MCF 10A (cell line): ENCODE results near the gene ZNF365. TPM values are rescaled to one million over a fixed set of nuclear protein-coding genes. Genes with fewer than 3 reads are reported as not detected.
"Not testable (repeated sequence)": the region's sequence is repeated elsewhere in the genome, so short reads cannot be mapped to it uniquely, and the experiment has no call there.

Experiments
- BruUV-seq: library from RNA; stranded (reverse); fragments of 400-500 nt; replicated peaks from 2 replicates; lab custom pipeline; 2021; lab: Mats Ljungman, UMichigan
- CTCF ChIA-PET: fragments of 300-600 bp; sonication (Branson Sonifier 250); formaldehyde crosslinking; extraction: SDS; loops from one replicate; lab custom pipeline; 2021; ENCODE audit warnings: antibody characterized with exemption, inconsistent platforms; lab: Yijun Ruan, JAX
- POLR2A ChIA-PET: fragments of 300-600, 350-650 bp; sonication (Branson Sonifier 250); formaldehyde crosslinking; extraction: SDS; loops from one replicate; lab custom pipeline; 2020; ENCODE audit warnings: antibody characterized with exemption, inconsistent platforms; lab: Yijun Ruan, JAX
- DNase-seq: peaks from one replicate; pipeline ENCODE4 v3.0.0-alpha.2; 2018; ENCODE audit not compliant: unreplicated experiment
- H3K27ac Mint-ChIP-seq: one replicate; pipeline ENCODE4 v1.8.0; 2022; ENCODE audit warnings: mild to moderate bottlenecking, low read depth, mixed read lengths; ENCODE audit not compliant: unreplicated experiment
- H3K27me3 Mint-ChIP-seq: one replicate; pipeline ENCODE4 v1.8.0; 2022; ENCODE audit warnings: mixed read lengths; ENCODE audit not compliant: insufficient read depth, unreplicated experiment
- H3K36me3 Mint-ChIP-seq: one replicate; pipeline ENCODE4 v1.8.0; 2022; ENCODE audit warnings: mild to moderate bottlenecking, moderate library complexity, mixed read lengths; ENCODE audit not compliant: insufficient read depth, unreplicated experiment
- H3K4me1 Mint-ChIP-seq: one replicate; pipeline ENCODE4 v1.8.0; 2022; ENCODE audit warnings: mixed read lengths; ENCODE audit not compliant: insufficient read depth, unreplicated experiment
- H3K4me3 Mint-ChIP-seq: one replicate; pipeline ENCODE4 v1.8.0; 2022; ENCODE audit warnings: mild to moderate bottlenecking, moderate library complexity, mixed read lengths; ENCODE audit not compliant: unreplicated experiment
- H3K9me3 Mint-ChIP-seq: one replicate; pipeline ENCODE4 v1.8.0; 2022; ENCODE audit warnings: mixed read lengths; ENCODE audit not compliant: unreplicated experiment
- intact Hi-C: fragments of 100-400 bp; cut with micrococcal nuclease; formaldehyde crosslinking; loops from 2 replicates; pipeline ENCODE4 v1.14.1; 2022
- total RNA-seq: library from RNA; stranded (reverse); gene quantifications from 2 replicates; pipeline ENCODE4 v1.2.3, GENCODE V29; 2022
- TF ChIP-seq, protein P1 (sequence below): fragments of 200-600 bp; IDR thresholded peaks from one replicate; pipeline ENCODE4 v1.8.0; 2022; ENCODE audit warnings: antibody characterized with exemption, mild to moderate bottlenecking; ENCODE audit not compliant: unreplicated experiment

The ZNF365 gene
- total RNA-seq, 1 experiment from 2014 or later = 1.3 TPM

DNA sequence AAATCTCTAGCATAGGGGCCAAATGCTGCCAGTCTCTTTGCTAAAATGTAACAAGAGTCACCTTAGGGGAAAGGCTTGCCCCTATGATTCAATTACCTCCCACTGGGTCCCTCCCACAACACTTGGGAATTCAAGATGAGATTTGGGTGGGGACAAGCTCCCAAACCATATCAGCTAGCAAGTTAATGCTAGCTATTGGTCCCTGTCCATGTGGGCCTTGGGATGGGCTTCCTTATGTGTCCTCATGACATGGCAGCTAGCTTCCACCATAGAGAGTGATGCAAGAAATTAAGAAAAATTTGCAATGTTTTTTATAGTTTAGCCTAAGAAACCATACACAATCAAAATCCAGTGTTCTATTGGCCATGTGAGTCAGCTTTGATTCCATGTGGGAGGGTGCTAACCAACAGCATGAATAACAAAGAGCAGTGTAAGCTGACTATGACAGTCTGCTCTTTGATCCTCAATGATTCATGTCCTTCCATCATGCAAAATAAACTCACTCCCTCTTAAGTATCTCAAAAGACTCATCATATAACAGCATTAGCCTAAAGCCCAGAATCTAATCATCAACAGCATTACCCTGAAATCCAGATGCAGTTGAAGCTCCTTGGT is 21.7 kb upstream of the ZNF365 start:
- intact Hi-C loops = no loop called here
- ChIA-PET CTCF (interaction anchor here (0.6 to 1.2 kb wide), 3 partner anchors 11 to 105 kb away, joined by 3 to 4 read pairs (median 3); no protein-coding TSS in a partner anchor), POLR2A (interaction anchor here (1.0 kb wide), 1 partner anchor 9 kb away, joined by 3 read pairs; no protein-coding TSS in a partner anchor)
- Mint-ChIP-seq H3K9me3 (peaks cover 27% of the 10 kb centered on the region), H3K36me3 (no peaks in the 10 kb centered on the region), H3K4me3 (no peak overlapping the region), H3K4me1 (no peaks in the 10 kb centered on the region), H3K27me3 (no peaks in the 10 kb centered on the region), H3K27ac (no peak overlapping the region)
- TF ChIP-seq, protein P1, sequence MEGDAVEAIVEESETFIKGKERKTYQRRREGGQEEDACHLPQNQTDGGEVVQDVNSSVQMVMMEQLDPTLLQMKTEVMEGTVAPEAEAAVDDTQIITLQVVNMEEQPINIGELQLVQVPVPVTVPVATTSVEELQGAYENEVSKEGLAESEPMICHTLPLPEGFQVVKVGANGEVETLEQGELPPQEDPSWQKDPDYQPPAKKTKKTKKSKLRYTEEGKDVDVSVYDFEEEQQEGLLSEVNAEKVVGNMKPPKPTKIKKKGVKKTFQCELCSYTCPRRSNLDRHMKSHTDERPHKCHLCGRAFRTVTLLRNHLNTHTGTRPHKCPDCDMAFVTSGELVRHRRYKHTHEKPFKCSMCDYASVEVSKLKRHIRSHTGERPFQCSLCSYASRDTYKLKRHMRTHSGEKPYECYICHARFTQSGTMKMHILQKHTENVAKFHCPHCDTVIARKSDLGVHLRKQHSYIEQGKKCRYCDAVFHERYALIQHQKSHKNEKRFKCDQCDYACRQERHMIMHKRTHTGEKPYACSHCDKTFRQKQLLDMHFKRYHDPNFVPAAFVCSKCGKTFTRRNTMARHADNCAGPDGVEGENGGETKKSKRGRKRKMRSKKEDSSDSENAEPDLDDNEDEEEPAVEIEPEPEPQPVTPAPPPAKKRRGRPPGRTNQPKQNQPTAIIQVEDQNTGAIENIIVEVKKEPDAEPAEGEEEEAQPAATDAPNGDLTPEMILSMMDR = no peak
- DNase-seq = peak; percentile 0
- BruUV-seq = no TSS peak

DNA sequence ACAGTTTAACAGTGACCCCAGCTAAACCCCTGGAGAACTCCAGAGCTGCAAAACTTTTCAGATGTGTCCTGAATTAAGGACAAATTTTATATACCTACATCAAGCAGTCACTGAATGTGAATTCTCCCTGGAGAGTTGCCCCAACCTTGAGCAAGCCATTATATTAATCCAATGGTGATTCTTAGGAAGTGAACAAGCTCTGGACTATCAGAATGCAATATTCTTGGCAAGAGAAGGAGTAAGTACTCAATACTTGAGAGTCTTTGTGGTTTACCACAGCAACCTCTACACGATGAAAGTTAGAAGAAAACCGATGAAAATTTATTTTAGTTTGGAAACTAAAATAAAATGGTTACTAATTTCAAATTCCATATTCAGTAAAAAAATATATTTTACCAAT is 19.3 kb upstream of the ZNF365 start:
- CTCF ChIA-PET = no interaction called here
- Mint-ChIP-seq H3K27ac (no peak overlapping the region), H3K4me3 (no peak overlapping the region), H3K4me1 (no peaks in the 10 kb centered on the region), H3K27me3 (no peaks in the 10 kb centered on the region), H3K9me3 (peaks cover 20% of the 10 kb centered on the region), H3K36me3 (no peaks in the 10 kb centered on the region)
- POLR2A ChIA-PET = no interaction called here
- no peak for DNase-seq
- BruUV-seq = no TSS peak
- TF ChIP-seq, protein P1 = no peak
- intact Hi-C loops = no loop called here

DNA sequence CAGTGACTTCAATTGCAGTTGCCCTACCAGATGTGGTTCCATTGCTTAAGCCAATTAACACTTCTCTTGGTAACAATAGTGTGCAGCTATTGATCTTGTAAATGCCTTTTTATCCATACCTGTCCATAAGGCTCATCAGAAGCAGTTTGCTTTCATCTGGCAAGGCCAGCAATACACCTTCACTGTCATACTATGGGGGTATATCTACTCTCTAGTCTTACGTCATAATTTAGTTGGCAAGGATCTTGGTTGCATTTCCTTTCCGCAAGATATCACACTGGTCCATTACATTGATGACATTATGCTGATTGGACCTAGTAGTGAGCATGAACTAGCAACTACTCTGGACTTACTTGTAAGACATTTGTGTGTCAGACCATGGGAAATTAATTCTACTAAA is 17.7 kb upstream of the ZNF365 start:
- no peaks in the 10 kb centered on the region for H3K27me3 Mint-ChIP-seq
- BruUV-seq = no TSS peak
- H3K4me3 Mint-ChIP-seq = no peak overlapping the region
- CTCF ChIA-PET = interaction anchor here (0.6 kb wide), 2 partner anchors 36 to 971 kb away, joined by 3 to 4 read pairs; no protein-coding TSS in a partner anchor
- no peak for DNase-seq
- H3K9me3 Mint-ChIP-seq = peaks cover 9% of the 10 kb centered on the region
- TF ChIP-seq, protein P1 = no peak
- H3K36me3 Mint-ChIP-seq = no peaks in the 10 kb centered on the region
- intact Hi-C loops = no loop called here
- POLR2A ChIA-PET = no interaction called here
- H3K4me1 Mint-ChIP-seq = no peaks in the 10 kb centered on the region
- no peak overlapping the region for H3K27ac Mint-ChIP-seq

DNA sequence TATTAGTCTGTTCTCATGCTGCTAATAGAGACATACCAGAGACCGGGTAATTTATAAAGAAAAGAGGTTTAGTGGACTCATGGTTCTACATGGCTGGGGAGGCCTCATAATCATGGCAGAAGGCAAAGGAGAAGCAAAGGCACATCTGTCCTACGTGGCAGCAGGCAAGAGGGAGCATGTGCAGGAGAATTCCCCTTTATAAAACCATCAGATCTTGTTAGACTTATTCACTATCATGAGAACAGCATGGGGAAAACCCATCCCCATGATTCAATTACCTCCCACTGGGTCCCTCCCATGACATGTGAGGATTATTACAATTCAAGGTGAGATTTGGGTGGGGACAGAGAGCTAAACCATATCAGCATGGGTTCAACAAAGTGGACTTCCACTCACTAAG is 16.0 kb upstream of the ZNF365 start:
- H3K27ac Mint-ChIP-seq, H3K9me3 Mint-ChIP-seq, H3K27me3 Mint-ChIP-seq, H3K4me3 Mint-ChIP-seq, DNase-seq, CTCF ChIA-PET, H3K36me3 Mint-ChIP-seq, POLR2A ChIA-PET, H3K4me1 Mint-ChIP-seq, intact Hi-C loops, BruUV-seq: not testable (repeated sequence)
